ENCODE measurements around the gene M1AP. TPM values are rescaled to one million over a fixed set of nuclear protein-coding genes. Genes with fewer than 3 reads are reported as not detected.

Gene M1AP
- total RNA-seq, 4 donors from 2014 or later: not detected

DNA sequence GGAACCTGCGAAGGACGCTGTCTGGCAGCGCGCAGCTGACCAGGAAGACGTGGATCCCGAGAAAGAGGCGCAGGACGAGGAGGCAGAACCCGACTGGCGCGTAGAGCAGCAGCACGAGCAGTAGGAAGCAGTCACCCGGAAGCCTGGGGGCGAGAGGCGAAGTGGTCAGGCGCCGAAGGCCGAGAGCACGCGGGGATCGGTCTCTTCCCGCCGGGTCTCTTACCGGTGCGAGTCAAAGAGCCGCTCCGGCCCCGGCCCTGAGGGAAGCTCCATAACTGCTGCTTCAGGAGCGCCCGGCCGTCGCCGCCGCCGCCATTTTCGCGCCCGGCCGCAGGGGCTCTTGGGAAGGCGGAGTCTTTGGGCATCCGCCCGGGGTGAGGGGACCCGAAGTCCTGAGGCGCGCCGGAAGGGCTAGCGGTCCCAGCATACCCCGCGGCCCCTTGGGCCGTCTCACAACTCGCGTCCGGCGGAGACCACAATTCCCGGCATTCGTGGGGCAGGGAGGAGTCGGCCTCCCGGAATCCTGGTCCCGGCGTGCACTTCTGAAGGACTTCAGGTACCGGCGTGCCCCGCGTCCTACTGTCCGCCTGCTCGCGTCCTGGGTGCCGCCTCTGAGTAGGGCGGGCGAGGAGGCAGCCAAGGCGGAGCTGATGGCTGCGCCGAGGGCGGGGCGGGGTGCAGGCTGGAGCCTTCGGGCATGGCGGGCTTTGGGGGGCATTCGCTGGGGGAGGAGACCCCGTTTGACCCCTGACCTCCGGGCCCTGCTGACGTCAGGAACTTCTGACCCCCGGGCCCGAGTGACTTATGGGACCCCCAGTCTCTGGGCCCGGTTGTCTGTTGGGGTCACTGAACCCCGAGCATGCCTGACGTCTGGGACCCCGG, 118.5 kb downstream of the M1AP start, which contains the start of the genes AUP1 and HTRA2:
Gene AUP1 (minus strand): TSS at position 350 of the 882 bp plus-strand sequence. CDS start 77 bp downstream, at position 273.
Gene HTRA2 (plus strand): TSS at position 577 of the 882 bp plus-strand sequence. CDS start 74 bp downstream, at position 651.
- Histone ChIP-seq H3K4me3 (peak within 1 kb of the TSS; percentile 58 to 92 (median 76)), H3K27me3 (no peaks in the 10 kb centered on the region), H3K36me3 (peaks cover 0 to 30% (median 0%) of the 10 kb centered on the region in 3 donors), H3K4me1 (peaks cover 0 to 22% (median 11%) of the 10 kb centered on the region in 4 donors), H3K9me3 (no peaks in the 10 kb centered on the region), H3K27ac (peak within 1 kb of the TSS; percentile 77 to 94 (median 92))
- peak; percentile 79 to 83 for TF ChIP-seq POLR2A (IDR thresholded peaks at IDR 0.05)
- TF ChIP-seq, protein P1, sequence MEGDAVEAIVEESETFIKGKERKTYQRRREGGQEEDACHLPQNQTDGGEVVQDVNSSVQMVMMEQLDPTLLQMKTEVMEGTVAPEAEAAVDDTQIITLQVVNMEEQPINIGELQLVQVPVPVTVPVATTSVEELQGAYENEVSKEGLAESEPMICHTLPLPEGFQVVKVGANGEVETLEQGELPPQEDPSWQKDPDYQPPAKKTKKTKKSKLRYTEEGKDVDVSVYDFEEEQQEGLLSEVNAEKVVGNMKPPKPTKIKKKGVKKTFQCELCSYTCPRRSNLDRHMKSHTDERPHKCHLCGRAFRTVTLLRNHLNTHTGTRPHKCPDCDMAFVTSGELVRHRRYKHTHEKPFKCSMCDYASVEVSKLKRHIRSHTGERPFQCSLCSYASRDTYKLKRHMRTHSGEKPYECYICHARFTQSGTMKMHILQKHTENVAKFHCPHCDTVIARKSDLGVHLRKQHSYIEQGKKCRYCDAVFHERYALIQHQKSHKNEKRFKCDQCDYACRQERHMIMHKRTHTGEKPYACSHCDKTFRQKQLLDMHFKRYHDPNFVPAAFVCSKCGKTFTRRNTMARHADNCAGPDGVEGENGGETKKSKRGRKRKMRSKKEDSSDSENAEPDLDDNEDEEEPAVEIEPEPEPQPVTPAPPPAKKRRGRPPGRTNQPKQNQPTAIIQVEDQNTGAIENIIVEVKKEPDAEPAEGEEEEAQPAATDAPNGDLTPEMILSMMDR (IDR thresholded peaks at IDR 0.05): peak in 1 of 6 experiments; percentile 1
- DNase-seq: peak; percentile 98 to 99 (median 98)

DNA sequence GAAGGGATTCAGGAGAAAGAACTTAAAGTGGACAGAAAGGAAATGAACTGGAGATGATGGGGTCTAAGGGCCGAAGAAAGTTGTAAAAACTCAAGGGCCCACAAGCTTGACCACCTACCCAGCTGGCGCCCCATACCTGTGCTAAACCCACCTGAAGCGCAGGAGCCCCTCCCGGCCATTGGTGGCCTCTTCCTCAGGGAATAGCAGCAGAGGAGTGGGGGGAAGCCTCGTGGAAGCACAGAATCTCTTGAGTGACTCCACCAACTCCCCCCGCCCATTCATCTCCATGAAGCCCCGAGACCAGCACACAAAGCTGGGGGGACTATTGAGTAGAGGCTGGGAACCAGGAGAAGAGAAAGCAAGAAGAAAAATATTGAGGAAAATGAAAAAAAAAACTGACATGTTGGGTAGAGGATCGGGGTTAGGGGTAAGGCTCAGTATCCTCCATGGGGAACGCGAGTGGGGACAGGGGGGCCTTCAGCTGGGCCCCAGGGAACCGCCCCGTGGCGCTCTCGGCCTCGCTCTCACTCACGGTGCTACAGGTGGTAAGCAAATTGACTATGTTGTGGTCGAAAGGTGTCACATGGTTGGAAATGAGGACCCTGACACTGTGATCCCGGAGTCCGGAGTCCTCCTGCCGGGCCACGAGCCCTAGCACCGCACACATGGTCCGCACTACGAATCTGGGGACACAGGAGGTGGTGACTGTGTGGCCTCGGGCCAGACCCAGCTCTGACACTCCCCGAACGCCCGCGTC, 119.4 kb downstream of the M1AP start:
- DNase-seq: peak in 1 of 3 donors; percentile 40
- H3K27me3 ChIP-seq: no peaks in the 10 kb centered on the region
- H3K4me1 ChIP-seq: peaks cover 0 to 22% (median 11%) of the 10 kb centered on the region in 4 donors
- H3K9me3 ChIP-seq: no peaks in the 10 kb centered on the region
- TF ChIP-seq POLR2A (IDR thresholded peaks at IDR 0.05): no peak
- TF ChIP-seq, protein P1 (IDR thresholded peaks at IDR 0.05): no peak
- peak overlapping the region; percentile 77 to 94 (median 92) for H3K27ac ChIP-seq
- peak overlapping the region; percentile 58 to 92 (median 76) for H3K4me3 ChIP-seq
- peaks cover 0 to 30% (median 0%) of the 10 kb centered on the region in 3 donors for H3K36me3 ChIP-seq

DNA sequence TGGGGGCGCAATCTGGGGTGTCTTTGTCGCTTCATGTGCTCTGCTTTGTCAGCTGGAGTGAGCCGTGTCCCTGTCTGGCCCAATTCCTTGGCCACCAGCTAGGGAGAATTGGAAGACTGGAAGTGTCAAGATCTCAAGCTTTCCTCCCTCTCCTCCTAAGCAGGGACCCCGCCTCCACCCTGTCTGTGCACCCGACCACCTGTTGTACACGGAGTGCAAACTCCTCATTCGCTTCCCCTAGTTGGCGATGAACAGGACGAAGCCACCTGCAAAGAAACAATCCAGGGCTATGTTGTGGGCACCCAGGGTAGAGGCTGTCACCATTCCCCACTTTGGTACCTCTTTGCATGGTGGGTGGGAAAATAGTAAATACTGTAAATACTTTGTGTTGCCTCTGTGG, 120.4 kb downstream of the M1AP start:
- TF ChIP-seq, protein P1 (IDR thresholded peaks at IDR 0.05): no peak
- TF ChIP-seq POLR2A (IDR thresholded peaks at IDR 0.05): no peak
- peaks cover 0 to 20% (median 0%) of the 10 kb centered on the region in 3 donors for H3K36me3 ChIP-seq
- no peaks in the 10 kb centered on the region for H3K27me3 ChIP-seq
- peaks cover 0 to 22% (median 11%) of the 10 kb centered on the region in 4 donors for H3K4me1 ChIP-seq
- no peak overlapping the region for H3K27ac ChIP-seq
- no peak for DNase-seq
- H3K9me3 ChIP-seq: no peaks in the 10 kb centered on the region
- H3K4me3 ChIP-seq: no peak overlapping the region

DNA sequence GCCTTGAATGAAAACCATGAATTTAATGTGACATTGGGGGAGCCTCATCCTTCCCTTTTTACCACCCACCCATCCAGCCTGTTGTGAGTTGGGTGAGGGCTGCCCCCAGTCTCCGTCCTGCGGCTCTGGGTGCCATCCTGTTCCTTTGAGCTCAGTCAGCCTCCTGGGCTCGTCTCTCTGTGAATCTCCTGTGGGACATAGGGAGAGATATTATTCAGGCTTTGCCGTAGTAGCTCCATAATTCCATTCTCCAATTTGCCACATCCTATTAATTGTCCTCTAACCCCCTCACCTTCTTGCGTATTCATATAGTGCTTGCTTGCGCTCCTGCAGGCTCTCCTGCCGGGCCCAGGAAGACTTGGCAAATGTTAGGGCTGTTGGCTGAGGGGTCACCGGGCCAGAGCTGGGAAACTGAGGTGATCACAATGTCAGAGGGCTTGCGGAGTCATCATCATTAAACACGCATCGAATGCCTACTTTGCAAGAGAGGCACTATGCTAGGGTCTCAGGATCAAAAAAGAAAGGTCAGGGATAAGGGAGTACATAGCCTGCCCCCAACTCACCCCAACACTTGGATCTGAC, 121.4 kb downstream of the M1AP start:
- H3K4me3 ChIP-seq: no peak overlapping the region
- H3K4me1 ChIP-seq: peaks cover 0 to 22% (median 11%) of the 10 kb centered on the region in 4 donors
- no peaks in the 10 kb centered on the region for H3K9me3 ChIP-seq
- no peak for DNase-seq
- H3K27me3 ChIP-seq: no peaks in the 10 kb centered on the region
- TF ChIP-seq, protein P1 (IDR thresholded peaks at IDR 0.05): no peak
- no peak for TF ChIP-seq POLR2A (IDR thresholded peaks at IDR 0.05)
- H3K27ac ChIP-seq: no peak overlapping the region
- H3K36me3 ChIP-seq: peaks cover 0 to 19% (median 0%) of the 10 kb centered on the region in 3 donors

Measured in Peyer's patch (tissue), 4 donors.